NCI-H2107 treated with DMSO at 0.1 percent for 48 hours (cell line): ENCODE measurements around the gene SERINC1.

Experiments used
- DNase-seq: peaks from one replicate; lab custom pipeline; 2025; ENCODE audit not compliant: unreplicated experiment; lab: John Stamatoyannopoulos, UW

SERINC1 gene

GRCh38 chr6:122438975-122439374, 32.6 kb downstream of the SERINC1 start:
- no peak for DNase-seq

GRCh38 chr6:122432816-122433215, 38.8 kb downstream of the SERINC1 start:
- DNase-seq, result no peak

- DNase-seq, result no peak
These were observed 39.8 kb downstream of the SERINC1 start for GRCh38 chr6:122431780-122432179.

GRCh38 chr6:122429323-122429722, 42.3 kb downstream of the SERINC1 start:
- DNase-seq, result no peak

GRCh38 chr6:122428781-122429180, 42.8 kb downstream of the SERINC1 start:
- no peak for DNase-seq

- no peak for DNase-seq
These were observed 45.0 kb downstream of the SERINC1 start for GRCh38 chr6:122426597-122426996.

GRCh38 chr6:122423734-122424133, 47.9 kb downstream of the SERINC1 start:
- DNase-seq, result no peak

GRCh38 chr6:122422614-122423267, 48.9 kb downstream of the SERINC1 start:
- no peak for DNase-seq

GRCh38 chr6:122422003-122422402, 49.6 kb downstream of the SERINC1 start:
- DNase-seq, result no peak

- DNase-seq, result no peak
These were observed 54.8 kb downstream of the SERINC1 start for GRCh38 chr6:122416825-122417224.

- no peak for DNase-seq
These were observed 59.6 kb downstream of the SERINC1 start for GRCh38 chr6:122412001-122412400.

- DNase-seq, result no peak
These were observed 62.7 kb downstream of the SERINC1 start for GRCh38 chr6:122408702-122409458.

GRCh38 chr6:122408240-122408639, 63.4 kb downstream of the SERINC1 start:
- DNase-seq, result no peak

GRCh38 chr6:122407712-122408111, 63.9 kb downstream of the SERINC1 start:
- DNase-seq, result no peak

GRCh38 chr6:122406187-122406586, 65.4 kb downstream of the SERINC1 start:
- DNase-seq, result no peak

GRCh38 chr6:122405417-122405816, 66.2 kb downstream of the SERINC1 start:
- DNase-seq, result no peak

GRCh38 chr6:122404444-122404843, 67.2 kb downstream of the SERINC1 start:
- DNase-seq, result no peak

- DNase-seq, result no peak
These were observed 70.5 kb downstream of the SERINC1 start for GRCh38 chr6:122401104-122401503.

GRCh38 chr6:122400462-122401089, 71.0 kb downstream of the SERINC1 start:
- DNase-seq, result no peak

GRCh38 chr6:122400121-122400450, 71.5 kb downstream of the SERINC1 start:
- no peak for DNase-seq

- peak; percentile 96 for DNase-seq
These were observed 72.1 kb downstream of the SERINC1 start, which contains the start of gene HSF2 for GRCh38 chr6:122399348-122400120. HSF2 (plus strand) TSS chr6:122399652; CDS start chr6:122399738, 86 bp downstream.

- no peak for DNase-seq
These were observed 72.6 kb downstream of the SERINC1 start for GRCh38 chr6:122399055-122399347.
